HepG2 (cell line): Measurements from ENCODE around the gene CASTOR1. TPM values are rescaled to one million over a fixed set of nuclear protein-coding genes. Genes with fewer than 3 reads are reported as not detected.

Source experiments
- ATAC-seq: fragments of 200-7000 bp; cut with Tn5 transposase; 3 replicates; pipeline ENCODE4 v1.9.1; 2020; ENCODE audit warnings: mild to moderate bottlenecking, moderate library complexity
- BruUV-seq: library from RNA; stranded (reverse); fragments of 400-500 nt; replicated peaks from 2 replicates; lab custom pipeline; 2021; lab: Mats Ljungman, UMichigan
- CTCF ChIA-PET: fragments of 300-600 bp; formaldehyde crosslinking; extraction: SDS; loops from one replicate; lab custom pipeline; 2021; ENCODE audit warnings: low total read pairs, inconsistent platforms, low intra/inter-chr PET ratio; lab: Yijun Ruan, JAX
- POLR2A ChIA-PET: fragments of 350-600 bp; sonication (Branson Sonifier 250); formaldehyde crosslinking; loops from one replicate; lab custom pipeline; 2020; ENCODE audit warnings: antibody characterized with exemption, inconsistent platforms; lab: Yijun Ruan, JAX
- DNase-seq: peaks from one replicate; pipeline ENCODE4 v3.0.0-alpha.2; 2015; ENCODE audit warnings: low spot score
- FAIRE-seq: peaks from 3 replicates; lab custom pipeline; 2011; peaks lifted over from hg19 to GRCh38; lab: Jason Lieb, UNC
- H2AFZ ChIP-seq: one replicate; pipeline ENCODE4 v1.6.1; 2011; ENCODE audit warnings: low read length, inconsistent platforms
- H3K27ac ChIP-seq: fragments of 300-600 bp; 3 replicates; pipeline ENCODE4 v1.8.0; 2011; ENCODE audit warnings: mixed run types, mild to moderate bottlenecking, mixed read lengths, low read length, inconsistent platforms; ENCODE audit not compliant: insufficient read depth; ENCODE audit errors: extremely low read length
- H3K27me3 ChIP-seq, 2 experiments: fragments of 200-600 bp in 1 of 2; 2 replicates in 1 of 2; 3 replicates in 1 of 2; pipeline versions ENCODE4 v1.6.0 to v1.8.0; 2011; ENCODE audit warnings: low read length in 2 of 2, mild to moderate bottlenecking in 2 of 2, moderate library complexity in 2 of 2, inconsistent platforms in 1 of 2; ENCODE audit not compliant: insufficient read depth in 2 of 2, control insufficient read depth in 1 of 2
- H3K36me3 ChIP-seq, 2 experiments: fragments of 200-600 bp in 1 of 2; replicated peaks in 1 of 2; 2 replicates in 1 of 2; 3 replicates in 1 of 2; pipeline versions ENCODE4 v1.5.1 to v1.8.0; 2011; ENCODE audit warnings: low read length in 2 of 2, inconsistent platforms in 1 of 2; ENCODE audit not compliant: insufficient read depth in 2 of 2, control insufficient read depth in 1 of 2
- H3K4me1 ChIP-seq: 2 replicates; pipeline ENCODE4 v1.5.1; 2012; ENCODE audit warnings: low read length, inconsistent platforms; ENCODE audit not compliant: insufficient read depth
- H3K4me2 ChIP-seq: 2 replicates; pipeline ENCODE4 v1.6.0; 2011; ENCODE audit warnings: low read depth, low read length, inconsistent platforms
- H3K4me3 ChIP-seq, 3 experiments: fragments of 200-600 bp in 1 of 3; sonication (generic), shearing (Covaris generic) in 1 of 3; replicated peaks in 1 of 3; 2 replicates each; pipeline ENCODE4 v1.5.1; 2011 to 2016; ENCODE audit warnings: low read length in 3 of 3, inconsistent platforms in 2 of 3, low read depth in 2 of 3, mild to moderate bottlenecking in 2 of 3, control low read depth in 1 of 3, mixed read lengths in 1 of 3; ENCODE audit not compliant: insufficient read depth in 1 of 3
- H3K79me2 ChIP-seq: one replicate; pipeline ENCODE4 v1.6.1; 2011; ENCODE audit warnings: low read length, inconsistent platforms; ENCODE audit not compliant: insufficient read depth
- H3K9ac ChIP-seq: 2 replicates; pipeline ENCODE4 v1.6.0; 2011; ENCODE audit warnings: mild to moderate bottlenecking, low read depth, low read length, inconsistent platforms; ENCODE audit not compliant: insufficient read depth
- H3K9me3 ChIP-seq: 2 replicates; pipeline ENCODE4 v1.5.1; 2012; ENCODE audit warnings: mild to moderate bottlenecking, low read length
- H4K20me1 ChIP-seq: 2 replicates; pipeline ENCODE4 v1.6.0; 2011; ENCODE audit warnings: inconsistent platforms, mild to moderate bottlenecking, low read length, moderate library complexity; ENCODE audit not compliant: insufficient read depth
- HMGXB4 ChIP-seq, 2 experiments: sonication (generic) in 1 of 2; formaldehyde crosslinking in 1 of 2; IDR thresholded peaks; 2 replicates each; pipeline versions ENCODE4 v1.4.0 to v1.6.1; 2018 to 2020; ENCODE audit warnings: missing genetic modification reagents in 2 of 2, borderline replicate concordance in 1 of 2, low read depth in 1 of 2, mild to moderate bottlenecking in 1 of 2, missing biosample characterization in 1 of 2
- MAF1 ChIP-seq: sonication (generic); formaldehyde crosslinking; IDR thresholded peaks from 2 replicates; pipeline ENCODE4 v1.5.0; 2020; ENCODE audit warnings: missing genetic modification reagents, borderline replicate concordance
- MTA3 ChIP-seq: sonication (generic); formaldehyde crosslinking; IDR thresholded peaks from 2 replicates; pipeline ENCODE4 v1.4.0; 2020; ENCODE audit warnings: missing genetic modification reagents
- NKX3-1 ChIP-seq: sonication (generic); formaldehyde crosslinking; IDR thresholded peaks from 2 replicates; pipeline ENCODE4 v1.5.0; 2020; ENCODE audit warnings: missing genetic modification reagents
- NR3C1 ChIP-seq: sonication (generic); formaldehyde crosslinking; IDR thresholded peaks from 2 replicates; pipeline ENCODE4 v1.4.0; 2020; ENCODE audit warnings: missing genetic modification reagents
- SIX1 ChIP-seq: sonication (generic); formaldehyde crosslinking; IDR thresholded peaks from 2 replicates; pipeline ENCODE4 v1.4.0; 2020; ENCODE audit warnings: missing genetic modification reagents, borderline replicate concordance
- SMARCC2 ChIP-seq: fragments of 450-650 bp; IDR thresholded peaks from 2 replicates; pipeline ENCODE4 v1.6.1; 2017; ENCODE audit warnings: antibody characterized with exemption, mild to moderate bottlenecking
- SMC3 ChIP-seq: IDR thresholded peaks from 2 replicates; pipeline ENCODE4 v1.6.1; 2011; ENCODE audit warnings: low read length, improper control_type of control experiment
- TBL1XR1 ChIP-seq: fragments of 150-350 bp; IDR thresholded peaks from 2 replicates; pipeline ENCODE4 v1.6.1; 2014; ENCODE audit warnings: borderline replicate concordance, low read length; ENCODE audit not compliant: partially characterized antibody
- TFDP2 ChIP-seq: sonication (generic); formaldehyde crosslinking; IDR thresholded peaks from 2 replicates; pipeline ENCODE4 v1.4.0; 2020; ENCODE audit warnings: missing genetic modification reagents
- TOE1 ChIP-seq: sonication (generic); formaldehyde crosslinking; IDR thresholded peaks from 2 replicates; pipeline ENCODE4 v1.4.0; 2020; ENCODE audit warnings: mild to moderate bottlenecking, missing genetic modification reagents
- YY1 ChIP-seq: IDR thresholded peaks from 2 replicates; pipeline ENCODE4 v1.6.1; 2011; ENCODE audit warnings: low read length, low read depth, moderate library complexity, mild to moderate bottlenecking; ENCODE audit not compliant: insufficient read depth, insufficient replicate concordance
- ZNF556 ChIP-seq: sonication (generic); formaldehyde crosslinking; IDR thresholded peaks from 2 replicates; pipeline ENCODE4 v1.4.0; 2020; ENCODE audit warnings: mild to moderate bottlenecking, missing genetic modification reagents, borderline replicate concordance
- ZNF75D ChIP-seq: sonication (generic); formaldehyde crosslinking; IDR thresholded peaks from 2 replicates; pipeline ENCODE4 v1.8.1; 2023; ENCODE audit warnings: missing genetic modification reagents, mild to moderate bottlenecking, borderline replicate concordance
- ZNF891 ChIP-seq: sonication (generic); formaldehyde crosslinking; IDR thresholded peaks from 2 replicates; pipeline ENCODE4 v1.5.0; 2020; ENCODE audit warnings: mild to moderate bottlenecking, missing genetic modification reagents
- ZSCAN21 ChIP-seq: sonication (generic); formaldehyde crosslinking; IDR thresholded peaks from 2 replicates; pipeline ENCODE4 v1.8.0; 2022; ENCODE audit warnings: mild to moderate bottlenecking, missing genetic modification reagents, moderate library complexity, borderline replicate concordance
- ZSCAN9 ChIP-seq: IDR thresholded peaks from 2 replicates; pipeline ENCODE4 v1.6.1; 2016; ENCODE audit warnings: borderline replicate concordance
- ZUFSP ChIP-seq: sonication (generic); formaldehyde crosslinking; IDR thresholded peaks from 2 replicates; pipeline ENCODE4 v1.9.0; 2021; ENCODE audit warnings: missing genetic modification reagents, mild to moderate bottlenecking, borderline replicate concordance
- WGBS: methylation state at CpG from one replicate; pipeline ENCODE4 v1.1.6; 2017; ENCODE audit warnings: low lambda C conversion rate; 5-methylcytosine and 5-hydroxymethylcytosine counted together
- in situ Hi-C: cut with HindIII; loops from 2 replicates; pipeline ENCODE4 v1.10.0; 2017; ENCODE audit warnings: low pct_unique_long_range_greater_than_20kb; ENCODE audit not compliant: extremely low pct_ligation_motif_present
- intact Hi-C: fragments of 100-400 bp; cut with micrococcal nuclease; formaldehyde crosslinking; loops from one replicate; pipeline ENCODE4 v1.10.0; 2022; ENCODE audit not compliant: unreplicated experiment
- polyA plus RNA-seq, 8 experiments: library from polyadenylated mRNA; depleted of rRNA in 3 of 8; stranded (reverse) in 7 of 8; unstranded in 1 of 8; fragments of >200 nt; fragmentation: Illumina TruSeq in 4 of 8; extraction: Trizol in 4 of 8; gene quantifications; 2 replicates each; pipeline versions ENCODE4 v1.2.1 to v1.2.3, GENCODE V29; 2011 to 2016; ENCODE audit warnings: low read depth in 4 of 8, missing spikeins in 1 of 8, mixed read lengths in 1 of 8; ENCODE audit not compliant: insufficient read depth in 1 of 8
- total RNA-seq, 5 experiments: library from RNA; depleted of rRNA; stranded (reverse); fragments of >200 nt; fragmentation: Illumina TruSeq; extraction: Trizol; gene quantifications; 2 replicates each; pipeline ENCODE4 v1.2.3, GENCODE V29; 2016; ENCODE audit warnings: low read depth in 1 of 5

Gene CASTOR1
- total and polyA plus RNA-seq, 2 of the 13 experiments (the other 11 are each of a cell fraction or from before 2014, with no cell fraction given): 2.6 to 4.4 TPM

GRCh38 chr22:30262917-30263741 lies 26.2 kb downstream of the CASTOR1 start:
- FAIRE-seq: peak; percentile 32
- Histone ChIP-seq H2AFZ (peak overlapping the region; percentile 37), H3K4me1 (peaks cover 32% of the 10 kb centered on the region), H3K79me2 (no peaks in the 10 kb centered on the region), H3K27ac (no peak overlapping the region), H4K20me1 (no peaks in the 10 kb centered on the region), H3K9ac (peak overlapping the region; percentile 30; the same call in 1 of the 2 replicates), H3K27me3 (peaks cover 12 to 43% of the 10 kb centered on the region in 2 experiments), H3K36me3 (no peaks in the 10 kb centered on the region), H3K4me2 (peak overlapping the region; percentile 80), H3K9me3 (no peaks in the 10 kb centered on the region), H3K4me3 (peak overlapping the region; percentile 31 to 63 (median 36))
- in situ Hi-C loops: loop anchor here (5.0 to 10.0 kb wide), 2 partner anchors 124 to 222 kb away; partner anchors contain the start of gene RNF215
- no TSS peak for BruUV-seq
- ChIA-PET CTCF (interaction anchor here (1.1 to 2.1 kb wide), 3 partner anchors 24 to 124 kb away, joined by 4 to 20 read pairs (median 8); partner anchors contain the start of gene RNF215), POLR2A (interaction anchor here (1.0 kb wide), 1 partner anchor 94 kb away, joined by 3 read pairs; the partner anchor contains the start of genes CCDC157 and SF3A1)
- intact Hi-C loops: loop anchor here (1.0 kb wide), 1 partner anchor 23 kb away; no protein-coding TSS in a partner anchor
- peak; percentile 62 for ATAC-seq
- DNase-seq: peak; percentile 64
- WGBS: under 1% methylated on average over 18 of the region's 27 CpGs
- TF ChIP-seq TOE1 (no peak), ZSCAN9 (CRISPR knock-in tag) (no peak), MAF1 (CRISPR knock-in tag) (no peak), ZUFSP (CRISPR knock-in tag) (no peak), NKX3-1 (CRISPR knock-in tag) (no peak), YY1 (peak; percentile 61), HMGXB4 (CRISPR knock-in tag; IDR thresholded peaks at IDR 0.05; ENCODE audit: borderline replicate concordance in 1 of 2, low read depth in 1 of 2) (0 out of 4 replicates have a peak, but pooled peaks of 1 of the 2 experiments have one; percentile 49), NR3C1 (CRISPR knock-in tag) (no peak), TFDP2 (0 out of 2 replicates have a peak, but pooled peaks have one; percentile 38), TBL1XR1 (no peak), ZSCAN21 (no peak), ZNF75D (0 out of 2 replicates have a peak, but pooled peaks have one; percentile 50), ZNF891 (no peak), SIX1 (CRISPR knock-in tag) (no peak), MTA3 (no peak), SMC3 (peak; percentile 59), SMARCC2 (no peak), ZNF556 (CRISPR knock-in tag) (no peak)
